Right lung (tissue), 5 donors: ENCODE results near the gene GRM5. TPM values are rescaled to one million over a fixed set of nuclear protein-coding genes. Genes with fewer than 3 reads are reported as not detected.
"Not testable (repeated sequence)": the region's sequence is repeated elsewhere in the genome, so short reads cannot be mapped to it uniquely, and the experiment has no call there.

Experiments
- DNase-seq, 2 donors: peaks; one replicate each; pipeline ENCODE4 v3.0.0-alpha.2; 2013
- polyA plus RNA-seq, 5 donors: library from polyadenylated mRNA; unstranded; fragments of 120-200 nt; gene quantifications; one replicate each; pipeline versions ENCODE4 v1.2.1 to v1.2.3, GENCODE V29; 2013; ENCODE audit warnings: inconsistent platforms in 1 of 5, low replicate concordance in 1 of 5; ENCODE audit not compliant: insufficient read length in 5 of 5, insufficient read depth in 1 of 5

Gene GRM5
- polyA plus RNA-seq, 5 donors = 0.04 to 0.07 (median 0.04) TPM; not detected in 2

GRCh38 chr11:88507771-88508417 lies 557.9 kb downstream of the GRM5 start:
- DNase-seq = no peak

- peak; percentile 29 to 53 for DNase-seq
These were observed 564.2 kb downstream of the GRM5 start for GRCh38 chr11:88501541-88501940.

GRCh38 chr11:88495836-88496235 lies 569.9 kb downstream of the GRM5 start:
- no peak for DNase-seq

GRCh38 chr11:88494848-88495247 lies 570.9 kb downstream of the GRM5 start:
- DNase-seq = no peak

- DNase-seq = no peak
These were observed 574.1 kb downstream of the GRM5 start for GRCh38 chr11:88491674-88492073.

- no peak for DNase-seq
These were observed 576.8 kb downstream of the GRM5 start for GRCh38 chr11:88489030-88489429.

GRCh38 chr11:88487646-88488045 lies 578.1 kb downstream of the GRM5 start:
- DNase-seq = no peak

GRCh38 chr11:88484873-88485621 lies 580.7 kb downstream of the GRM5 start:
- no peak for DNase-seq

GRCh38 chr11:88482871-88483301 lies 582.9 kb downstream of the GRM5 start:
- no peak for DNase-seq

GRCh38 chr11:88480223-88480622 lies 585.6 kb downstream of the GRM5 start:
- DNase-seq = no peak

GRCh38 chr11:88478136-88478815 lies 587.5 kb downstream of the GRM5 start:
- DNase-seq = no peak

- no peak for DNase-seq
These were observed 589.8 kb downstream of the GRM5 start for GRCh38 chr11:88475991-88476418.

GRCh38 chr11:88474655-88475054 lies 591.1 kb downstream of the GRM5 start:
- DNase-seq = no peak

- no peak for DNase-seq
These were observed 596.1 kb downstream of the GRM5 start for GRCh38 chr11:88469561-88470225.

GRCh38 chr11:88464528-88464927 lies 601.3 kb downstream of the GRM5 start:
- DNase-seq = no peak

- not testable (repeated sequence) for DNase-seq
These were observed 602.5 kb downstream of the GRM5 start for GRCh38 chr11:88463301-88463700.

GRCh38 chr11:88458047-88458446 lies 607.7 kb downstream of the GRM5 start:
- not testable (repeated sequence) for DNase-seq

GRCh38 chr11:88455974-88456373 lies 609.8 kb downstream of the GRM5 start:
- DNase-seq = no peak

- DNase-seq = no peak
These were observed 610.9 kb downstream of the GRM5 start for GRCh38 chr11:88454881-88455280.
